IMR-90 (cell line): Measurements from ENCODE around the gene TRAF7. TPM values are rescaled to one million over a fixed set of nuclear protein-coding genes. Genes with fewer than 3 reads are reported as not detected.

Experiments used
- ATAC-seq: fragments of 200-7000 bp; cut with Tn5 transposase; 2 replicates; pipeline ENCODE4 v1.9.1; 2020; ENCODE audit warnings: low read depth, mild to moderate bottlenecking, moderate library complexity
- BruUV-seq: library from RNA; stranded (reverse); fragments of 400-500 nt; replicated peaks from 2 replicates; lab custom pipeline; 2021; lab: Mats Ljungman, UMichigan
- CTCF ChIA-PET: fragments of 300-600 bp; formaldehyde crosslinking; extraction: SDS; loops from one replicate; lab custom pipeline; 2021; ENCODE audit warnings: antibody characterized with exemption; lab: Yijun Ruan, JAX
- POLR2A ChIA-PET: fragments of 300-600 bp; sonication (Branson Sonifier 250); formaldehyde crosslinking; loops from one replicate; lab custom pipeline; 2022; ENCODE audit warnings: antibody characterized with exemption; ENCODE audit not compliant: unreplicated experiment; lab: Charles Lee
- DNase-seq: peaks from one replicate; pipeline ENCODE4 v3.0.0; 2013
- H2AFZ ChIP-seq: replicated peaks from 2 replicates; pipeline ENCODE3; 2013; ENCODE audit warnings: low read length, mild to moderate bottlenecking; ENCODE audit not compliant: poor library complexity
- H2AK5ac ChIP-seq: 2 replicates; pipeline ENCODE4 v1.6.1; 2013; ENCODE audit warnings: low read depth, low read length, inconsistent platforms
- H2AK9ac ChIP-seq: replicated peaks from 2 replicates; pipeline ENCODE3; 2013; ENCODE audit warnings: mild to moderate bottlenecking, low read depth, low read length, moderate library complexity; ENCODE audit not compliant: poor library complexity
- H2BK120ac ChIP-seq: 2 replicates; pipeline ENCODE4 v1.6.1; 2013; ENCODE audit warnings: low read depth, low read length, inconsistent platforms
- H2BK15ac ChIP-seq: 3 replicates; pipeline ENCODE4 v1.6.1; 2013; ENCODE audit warnings: low read depth, low read length, inconsistent platforms
- H2BK20ac ChIP-seq: 2 replicates; pipeline ENCODE4 v1.6.1; 2013; ENCODE audit warnings: low read depth, mild to moderate bottlenecking, inconsistent platforms, low read length, moderate library complexity
- H2BK5ac ChIP-seq: 2 replicates; pipeline ENCODE4 v1.6.1; 2013; ENCODE audit warnings: mild to moderate bottlenecking, low read depth, low read length, inconsistent platforms; ENCODE audit not compliant: poor library complexity, severe bottlenecking
- H3K14ac ChIP-seq: replicated peaks from 2 replicates; pipeline ENCODE4 v1.6.1; 2013; ENCODE audit warnings: low read depth, low read length, inconsistent platforms
- H3K18ac ChIP-seq: 2 replicates; pipeline ENCODE4 v1.6.1; 2013; ENCODE audit warnings: low read depth, low read length, control low read depth
- H3K23ac ChIP-seq: 2 replicates; pipeline ENCODE4 v1.6.1; 2013; ENCODE audit warnings: low read depth, low read length, inconsistent platforms
- H3K27ac ChIP-seq: 2 replicates; pipeline ENCODE4 v1.5.1; 2013; ENCODE audit warnings: mild to moderate bottlenecking, control low read depth, low read length; ENCODE audit not compliant: insufficient read depth
- H3K27me3 ChIP-seq: 2 replicates; pipeline ENCODE4 v1.6.1; 2013; ENCODE audit warnings: low read length; ENCODE audit not compliant: control insufficient read depth, insufficient read depth
- H3K36me3 ChIP-seq: 2 replicates; pipeline ENCODE4 v1.6.1; 2013; ENCODE audit warnings: low read length, mixed read lengths; ENCODE audit not compliant: control insufficient read depth, insufficient read depth
- H3K4ac ChIP-seq: 2 replicates; pipeline ENCODE4 v1.6.1; 2013; ENCODE audit warnings: low read depth, low read length, inconsistent platforms
- H3K4me1 ChIP-seq: 2 replicates; pipeline ENCODE4 v1.6.1; 2013; ENCODE audit warnings: low read length, mixed read lengths; ENCODE audit not compliant: control insufficient read depth, insufficient read depth
- H3K4me2 ChIP-seq: 2 replicates; pipeline ENCODE4 v1.6.1; 2013; ENCODE audit warnings: low read depth, mild to moderate bottlenecking, control low read depth, low read length, moderate library complexity
- H3K4me3 ChIP-seq: 2 replicates; pipeline ENCODE4 v1.5.1; 2013; ENCODE audit warnings: low read depth, mild to moderate bottlenecking, control low read depth, low read length, moderate library complexity; ENCODE audit not compliant: insufficient read depth
- H3K56ac ChIP-seq: 2 replicates; pipeline ENCODE4 v1.6.1; 2013; ENCODE audit warnings: low read length, inconsistent platforms; ENCODE audit not compliant: insufficient read depth; ENCODE audit errors: extremely low read depth
- H3K79me1 ChIP-seq, 2 experiments: 2 replicates each; pipeline ENCODE4 v1.6.1; 2013; ENCODE audit warnings: low read length in 2 of 2, inconsistent platforms in 1 of 2, low read depth in 1 of 2
- H3K9ac ChIP-seq: 2 replicates; pipeline ENCODE4 v1.6.1; 2013; ENCODE audit warnings: low read depth, low read length, control low read depth
- H3K9me1 ChIP-seq: 2 replicates; pipeline ENCODE4 v1.6.1; 2013; ENCODE audit warnings: low read length, inconsistent platforms; ENCODE audit not compliant: insufficient read depth
- H3K9me3 ChIP-seq: 2 replicates; pipeline ENCODE4 v1.6.1; 2013; ENCODE audit warnings: low read length; ENCODE audit not compliant: control insufficient read depth, insufficient read depth
- H4K20me1 ChIP-seq: 2 replicates; pipeline ENCODE4 v1.6.1; 2013; ENCODE audit warnings: low read length, inconsistent platforms; ENCODE audit not compliant: insufficient read depth
- H4K5ac ChIP-seq: 2 replicates; pipeline ENCODE4 v1.6.1; 2013; ENCODE audit warnings: mild to moderate bottlenecking, low read depth, low read length, control low read depth
- H4K8ac ChIP-seq, 2 experiments: 2 replicates each; pipeline ENCODE4 v1.6.1; 2013; ENCODE audit warnings: low read depth in 2 of 2, low read length in 2 of 2, control low read depth in 1 of 2, inconsistent platforms in 1 of 2
- H4K91ac ChIP-seq: 2 replicates; pipeline ENCODE4 v1.6.1; 2013; ENCODE audit warnings: low read depth, low read length, inconsistent platforms; ENCODE audit not compliant: insufficient read depth
- CHD1 ChIP-seq: IDR thresholded peaks from 2 replicates; pipeline ENCODE4 v1.6.1; 2012; ENCODE audit warnings: low read depth, low read length, improper control_type of control experiment
- ELK1 ChIP-seq: fragments of 150-350 bp; IDR thresholded peaks from 2 replicates; pipeline ENCODE4 v1.6.1; 2016; ENCODE audit warnings: low read depth, mild to moderate bottlenecking, low read length, moderate library complexity, borderline replicate concordance
- FOS ChIP-seq: fragments of 150-350 bp; IDR thresholded peaks from 2 replicates; pipeline ENCODE4 v1.6.1; 2016; ENCODE audit warnings: low read depth, low read length
- MXI1 ChIP-seq: IDR thresholded peaks from 2 replicates; pipeline ENCODE4 v1.6.1; 2012; ENCODE audit warnings: low read depth, mild to moderate bottlenecking, low read length, moderate library complexity, borderline replicate concordance
- WGBS, 2 experiments: methylation state at CpG; one replicate each; pipeline versions ENCODE4 v1.1.5 to v1.1.7; 2013; ENCODE audit warnings: missing lambda C conversion rate in 2 of 2; ENCODE audit not compliant: insufficient read length in 1 of 2; ENCODE audit errors: extremely low coverage in 2 of 2; 5-methylcytosine and 5-hydroxymethylcytosine counted together
- dilution Hi-C: fragments of 300-500 bp; cut with HindIII; formaldehyde crosslinking; loops from one replicate; pipeline ENCODE4 v1.14.3; 2018; ENCODE audit warnings: low sequenced_read_pairs; ENCODE audit not compliant: unreplicated experiment
- in situ Hi-C: fragments of 300-500 bp; cut with MboI; formaldehyde crosslinking; loops from 3 replicates; pipeline ENCODE4 v1.14.3; 2019; ENCODE audit warnings: low sequenced_read_pairs, inconsistent platforms, mixed read lengths
- intact Hi-C: fragments of 100-400 bp; cut with micrococcal nuclease; formaldehyde crosslinking; loops from 2 replicates; pipeline ENCODE4 v1.10.0; 2022
- polyA plus RNA-seq, 3 experiments: library from polyadenylated mRNA; depleted of rRNA; stranded (reverse); fragments of >200 nt; gene quantifications; 2 replicates each; pipeline ENCODE4 v1.2.3, GENCODE V29; 2012; ENCODE audit warnings: low replicate concordance in 1 of 3
- total RNA-seq: library from RNA; depleted of rRNA; stranded (reverse); fragments of >200 nt; gene quantifications from 2 replicates; pipeline ENCODE4 v1.2.3, GENCODE V29; 2012

The TRAF7 gene
- total and polyA plus RNA-seq, 2 of the 4 experiments (the other 2 are of a cell fraction) = 29.6 to 52.6 TPM

- DNase-seq (no peak), ATAC-seq (no peak)
- H3K4me1 ChIP-seq = peaks cover 31% of the 10 kb centered on the region
- H3K4me2 ChIP-seq = no peak overlapping the region
- WGBS, 2 experiments = 57% methylated on average over 5 of the region's 6 CpGs; no CpG with 5 or more reads in 1 of the 2 experiments
- no peak overlapping the region for H4K8ac ChIP-seq
- no peak overlapping the region for H3K4ac ChIP-seq
- peak overlapping the region; percentile 31 for H2AK9ac ChIP-seq
- no TSS peak for BruUV-seq
- H3K9me3 ChIP-seq = no peaks in the 10 kb centered on the region
- H2AK5ac ChIP-seq = no peak overlapping the region
- no peak overlapping the region for H2BK20ac ChIP-seq
- peaks cover 10% of the 10 kb centered on the region for H3K9me1 ChIP-seq
- H2BK120ac ChIP-seq = no peak overlapping the region; the same call in 1 of the 2 replicates
- ChIA-PET POLR2A (interaction anchor here (1.2 kb wide), 1 partner anchor 12 kb away, joined by 3 read pairs; the partner anchor contains the start of gene PKD1), CTCF (interaction anchor here (0.8 kb wide), 1 partner anchor 115 kb away, joined by 3 read pairs; no protein-coding TSS in a partner anchor)
- intact Hi-C loops = no loop called here
- no peak overlapping the region for H4K5ac ChIP-seq
- no peak overlapping the region for H3K56ac ChIP-seq
- no peak overlapping the region for H3K23ac ChIP-seq
- H3K36me3 ChIP-seq = peaks cover 10% of the 10 kb centered on the region
- no peak overlapping the region for H3K14ac ChIP-seq
- H4K91ac ChIP-seq = no peak overlapping the region
- H3K9ac ChIP-seq = no peak overlapping the region
- H2BK5ac ChIP-seq = no peak overlapping the region
- dilution Hi-C loops = no loop called here
- no peak for TF ChIP-seq MXI1
- TF ChIP-seq ELK1 = no peak
- TF ChIP-seq CHD1 = no peak
- no peak for TF ChIP-seq FOS
- H4K20me1 ChIP-seq = peaks cover 47% of the 10 kb centered on the region
- H3K27ac ChIP-seq = no peak overlapping the region
- no peak overlapping the region for H2BK15ac ChIP-seq
- H3K79me1 ChIP-seq = peaks cover 11 to 38% of the 10 kb centered on the region in 2 experiments; a peak in 3 of 4 replicates
- H2AFZ ChIP-seq = peak overlapping the region; percentile 91
- in situ Hi-C loops = no loop called here
- no peak overlapping the region for H3K4me3 ChIP-seq
- no peaks in the 10 kb centered on the region for H3K27me3 ChIP-seq
- no peak overlapping the region for H3K18ac ChIP-seq
Measured at GRCh38 chr16:2147378-2147777, 8.2 kb upstream of the TRAF7 start.
